AG10803 (cell line): ENCODE results near the gene ATP6V0E2.

ENCODE experiments used
- DNase-seq: peaks from one replicate; pipeline ENCODE4 v3.0.0; 2010; ENCODE audit warnings: low read depth
- H3K4me3 ChIP-seq: 2 replicates; pipeline ENCODE4 v1.5.1; 2011; ENCODE audit warnings: mild to moderate bottlenecking, low read length, control low read depth
- TF ChIP-seq, protein P1 (sequence below): conservative IDR thresholded peaks from 2 replicates; pipeline ENCODE4 v1.5.1; 2011; ENCODE audit warnings: mild to moderate bottlenecking, low read length, control low read depth, inconsistent platforms

Gene ATP6V0E2

DNA sequence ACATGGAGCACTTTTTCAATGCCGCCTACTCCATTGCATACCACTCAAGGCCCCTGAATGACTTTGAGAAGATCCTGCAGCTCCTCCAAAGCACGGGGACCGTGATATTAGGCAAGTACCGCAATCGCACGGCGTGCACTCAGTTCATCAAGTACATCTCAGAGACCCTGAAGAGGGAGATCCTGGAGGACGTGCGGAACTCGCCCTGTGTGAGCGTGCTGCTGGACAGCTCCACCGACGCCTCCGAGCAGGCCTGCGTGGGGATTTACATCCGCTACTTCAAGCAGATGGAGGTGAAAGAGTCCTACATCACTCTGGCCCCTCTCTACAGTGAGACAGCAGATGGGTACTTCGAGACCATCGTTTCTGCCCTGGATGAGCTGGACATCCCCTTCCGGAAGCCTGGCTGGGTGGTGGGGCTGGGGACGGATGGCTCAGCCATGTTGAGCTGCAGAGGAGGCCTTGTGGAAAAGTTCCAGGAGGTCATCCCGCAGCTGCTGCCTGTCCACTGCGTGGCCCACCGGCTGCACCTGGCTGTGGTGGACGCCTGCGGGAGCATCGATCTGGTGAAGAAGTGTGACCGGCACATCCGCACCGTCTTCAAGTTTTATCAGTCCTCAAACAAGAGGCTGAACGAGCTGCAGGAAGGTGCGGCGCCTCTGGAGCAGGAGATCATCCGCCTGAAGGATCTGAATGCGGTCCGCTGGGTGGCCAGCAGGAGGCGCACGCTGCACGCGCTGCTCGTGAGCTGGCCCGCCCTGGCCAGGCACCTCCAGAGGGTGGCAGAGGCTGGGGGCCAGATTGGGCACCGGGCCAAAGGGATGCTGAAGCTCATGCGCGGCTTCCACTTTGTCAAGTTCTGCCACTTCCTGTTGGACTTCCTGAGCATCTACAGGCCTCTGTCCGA is 12.7 kb upstream of the ATP6V0E2 start:
- no peak for DNase-seq
- TF ChIP-seq, protein P1, sequence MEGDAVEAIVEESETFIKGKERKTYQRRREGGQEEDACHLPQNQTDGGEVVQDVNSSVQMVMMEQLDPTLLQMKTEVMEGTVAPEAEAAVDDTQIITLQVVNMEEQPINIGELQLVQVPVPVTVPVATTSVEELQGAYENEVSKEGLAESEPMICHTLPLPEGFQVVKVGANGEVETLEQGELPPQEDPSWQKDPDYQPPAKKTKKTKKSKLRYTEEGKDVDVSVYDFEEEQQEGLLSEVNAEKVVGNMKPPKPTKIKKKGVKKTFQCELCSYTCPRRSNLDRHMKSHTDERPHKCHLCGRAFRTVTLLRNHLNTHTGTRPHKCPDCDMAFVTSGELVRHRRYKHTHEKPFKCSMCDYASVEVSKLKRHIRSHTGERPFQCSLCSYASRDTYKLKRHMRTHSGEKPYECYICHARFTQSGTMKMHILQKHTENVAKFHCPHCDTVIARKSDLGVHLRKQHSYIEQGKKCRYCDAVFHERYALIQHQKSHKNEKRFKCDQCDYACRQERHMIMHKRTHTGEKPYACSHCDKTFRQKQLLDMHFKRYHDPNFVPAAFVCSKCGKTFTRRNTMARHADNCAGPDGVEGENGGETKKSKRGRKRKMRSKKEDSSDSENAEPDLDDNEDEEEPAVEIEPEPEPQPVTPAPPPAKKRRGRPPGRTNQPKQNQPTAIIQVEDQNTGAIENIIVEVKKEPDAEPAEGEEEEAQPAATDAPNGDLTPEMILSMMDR = no peak; the same call in 1 of the 2 replicates
- H3K4me3 ChIP-seq = no peak overlapping the region

GRCh38 chr7:149861728-149862045 is 12.1 kb upstream of the ATP6V0E2 start:
- H3K4me3 ChIP-seq = no peak overlapping the region
- TF ChIP-seq, protein P1 = no peak
- no peak for DNase-seq

DNA sequence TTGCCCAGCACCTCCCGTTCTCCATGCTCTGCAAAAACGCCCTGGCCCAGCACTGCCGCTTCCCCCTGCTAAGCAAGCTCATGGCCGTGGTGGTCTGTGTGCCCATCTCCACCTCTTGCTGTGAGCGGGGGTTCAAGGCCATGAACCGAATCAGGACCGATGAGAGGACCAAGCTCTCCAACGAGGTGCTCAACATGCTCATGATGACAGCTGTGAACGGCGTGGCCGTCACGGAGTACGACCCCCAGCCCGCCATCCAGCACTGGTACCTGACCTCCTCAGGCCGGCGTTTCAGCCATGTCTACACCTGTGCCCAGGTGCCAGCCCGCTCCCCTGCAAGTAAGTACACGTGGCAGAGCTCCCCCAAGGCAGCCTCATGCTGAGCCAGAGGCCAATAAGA is 11.6 kb upstream of the ATP6V0E2 start:
- TF ChIP-seq, protein P1 = no peak
- no peak overlapping the region for H3K4me3 ChIP-seq
- no peak for DNase-seq

GRCh38 chr7:149863500-149863899 is 10.3 kb upstream of the ATP6V0E2 start:
- no peak for DNase-seq
- TF ChIP-seq, protein P1 = no peak
- no peak overlapping the region for H3K4me3 ChIP-seq

DNA sequence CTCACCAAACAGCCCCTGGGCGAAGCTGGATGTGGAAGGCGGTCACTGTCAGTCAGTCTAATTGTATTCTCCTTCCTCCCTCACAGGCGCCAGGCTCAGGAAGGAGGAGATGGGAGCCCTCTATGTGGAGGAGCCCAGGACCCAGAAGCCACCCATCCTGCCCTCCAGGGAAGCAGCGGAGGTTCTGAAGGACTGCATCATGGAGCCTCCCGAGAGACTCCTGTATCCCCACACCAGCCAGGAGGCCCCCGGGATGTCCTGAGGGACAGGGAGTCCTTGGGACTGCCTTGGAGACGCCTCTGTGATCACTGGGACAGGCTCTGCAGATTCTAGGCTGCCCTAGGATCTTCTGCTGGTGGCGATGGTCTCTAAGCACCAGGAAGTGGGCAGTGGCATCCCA is 9.7 kb upstream of the ATP6V0E2 start:
- TF ChIP-seq, protein P1 = no peak
- no peak overlapping the region for H3K4me3 ChIP-seq
- DNase-seq = no peak

GRCh38 chr7:149864751-149865150 is 9.0 kb upstream of the ATP6V0E2 start:
- DNase-seq = no peak
- no peak overlapping the region for H3K4me3 ChIP-seq
- TF ChIP-seq, protein P1 = no peak

DNA sequence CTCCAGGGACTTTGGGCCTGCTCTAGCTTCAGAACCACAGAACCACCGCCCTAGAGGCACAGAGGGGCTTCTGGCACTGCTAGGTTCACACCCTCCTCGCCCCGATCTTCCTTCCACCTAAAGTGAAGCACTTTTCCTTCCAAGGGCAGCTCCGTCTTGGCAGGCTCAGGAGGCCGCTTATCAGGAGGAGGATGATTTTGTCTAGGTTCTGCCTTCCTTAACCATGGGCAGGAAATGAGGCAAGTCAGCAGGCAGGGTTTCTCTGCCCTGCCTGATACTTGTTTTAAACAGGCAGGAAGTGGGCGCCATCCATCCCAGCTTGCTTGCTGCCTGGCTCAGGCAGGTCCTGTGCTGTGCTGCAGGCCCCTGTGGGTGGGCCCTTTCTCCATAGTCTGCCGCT is 8.3 kb upstream of the ATP6V0E2 start:
- TF ChIP-seq, protein P1 = no peak
- no peak for DNase-seq
- no peak overlapping the region for H3K4me3 ChIP-seq
